ENCODE data around the gene SND1. TPM values are rescaled to one million over a fixed set of nuclear protein-coding genes. Genes with fewer than 3 reads are reported as not detected.

SND1 gene
- total and polyA plus RNA-seq, 2 donors (not counting 3 experiments of a cell fraction or from before 2014, with no cell fraction given): 116 to 249 TPM

- H3K9ac ChIP-seq (replicated peaks; ENCODE audit: extremely low read depth, insufficient read depth, low read length): no peak overlapping the region
- TF ChIP-seq EZH2 (IDR thresholded peaks at IDR 0.05; ENCODE audit: borderline replicate concordance, low read depth, low read length, severe bottlenecking) (no peak), CTCF (IDR thresholded peaks at IDR 0.05; ENCODE audit: extremely low read depth in 1 of 2, insufficient read depth in 1 of 2, low read depth in 1 of 2, low read length in 2 of 2) (no peak), FOS (IDR thresholded peaks at IDR 0.05; ENCODE audit: borderline replicate concordance, insufficient read depth, low read length) (no peak), JUN (IDR thresholded peaks at IDR 0.05; ENCODE audit: borderline replicate concordance, insufficient read depth, insufficient read length, low read depth) (no peak), MAX (IDR thresholded peaks at IDR 0.05; ENCODE audit: insufficient read depth, insufficient read length) (no peak), POLR2AphosphoS5 (IDR thresholded peaks at IDR 0.05; ENCODE audit: insufficient read depth, low read depth, low read length) (no peak), GATA2 (IDR thresholded peaks at IDR 0.05; ENCODE audit: insufficient read depth, insufficient read length, low read depth, low read length) (no peak), POLR2A (IDR thresholded peaks at IDR 0.05; ENCODE audit: low read depth, low read length) (no peak), MYC (IDR thresholded peaks at IDR 0.05; ENCODE audit: low read depth, low read length) (no peak)
- H2AFZ ChIP-seq (ENCODE audit: low read depth, low read length): no peak overlapping the region
- no peaks in the 10 kb centered on the region for H4K20me1 ChIP-seq (replicated peaks; ENCODE audit: control insufficient read depth, extremely low read depth, insufficient read depth, low read length)
- peaks cover 20 to 31% of the 10 kb centered on the region in 2 experiments for H3K36me3 ChIP-seq (ENCODE audit: control insufficient read depth in 2 of 2, extremely low read depth in 1 of 2, insufficient read depth in 2 of 2, low read length in 2 of 2)
- FAIRE-seq (no peak), DNase-seq (ENCODE audit: low read depth, low spot score) (no peak)
- H3K9me3 ChIP-seq (replicated peaks; ENCODE audit: control insufficient read depth, insufficient read depth, low read length): no peaks in the 10 kb centered on the region
- POLR2A ChIA-PET: no interaction called here
- dilution Hi-C loops (cut with MboI; ENCODE audit: extremely low pct_ligation_motif_present, low sequenced_read_pairs) (no loop called here), intact Hi-C loops (cut with micrococcal nuclease) (no loop called here)
- CTCF ChIA-PET: interaction anchor here (0.9 to 2.3 kb wide), 2 partner anchors 119 to 382 kb away, joined by 3 to 5 read pairs; no protein-coding TSS in a partner anchor
- no peak overlapping the region for H3K4me2 ChIP-seq (ENCODE audit: insufficient read depth, low read length)
- no peak overlapping the region for H3K27ac ChIP-seq (ENCODE audit: insufficient read depth, low read depth, low read length)
- BruUV-seq (replicated peaks): no TSS peak
- no peaks in the 10 kb centered on the region for H3K27me3 ChIP-seq (ENCODE audit: control insufficient read depth in 2 of 2, insufficient read depth in 2 of 2, low read length in 2 of 2)
- H3K79me2 ChIP-seq (ENCODE audit: control insufficient read depth, insufficient read depth, low read length): no peaks in the 10 kb centered on the region
- no peaks in the 10 kb centered on the region for H3K4me1 ChIP-seq (ENCODE audit: control insufficient read depth, extremely low read depth, insufficient read depth, low read length)
- no peak overlapping the region for H3K4me3 ChIP-seq (replicated peaks in 1 of 3; ENCODE audit: insufficient read depth in 1 of 3, low read depth in 1 of 3, low read length in 3 of 3)
- no peaks in the 10 kb centered on the region for H3K9me1 ChIP-seq (replicated peaks; ENCODE audit: control insufficient read depth, extremely low read depth, insufficient read depth, low read length)
These were observed 438.5 kb downstream of the SND1 start for GRCh38 chr7:128090492-128090891.

All from endothelial cell of umbilical vein (primary cell).